Spleen (tissue), 7 donors: ENCODE results near the gene A3GALT2.

Experiments used
- CTCF ChIP-seq, 11 experiments: fragments of 200-600 bp in 7 of 11; fragments of 450-650 bp in 4 of 11; sonication (generic) in 4 of 11; IDR thresholded peaks in 8 of 11; conservative IDR thresholded peaks in 3 of 11; 1 replicate in 7 of 11; 2 replicates in 4 of 11; pipeline versions ENCODE4 v1.4.0 to v1.8.0; 2016 to 2021; ENCODE audit warnings: antibody characterized with exemption in 11 of 11, inconsistent platforms in 4 of 11, mild to moderate bottlenecking in 1 of 11
- POLR2A ChIP-seq, 3 donors: fragments of 450-650 bp; IDR thresholded peaks; one replicate each; pipeline ENCODE4 v1.5.1; 2017; ENCODE audit warnings: antibody characterized with exemption in 3 of 3, mild to moderate bottlenecking in 1 of 3
- POLR2AphosphoS5 ChIP-seq, 3 donors: sonication (generic); formaldehyde crosslinking; IDR thresholded peaks; one replicate each; pipeline ENCODE4 v1.5.1; 2017; ENCODE audit warnings: antibody characterized with exemption in 3 of 3
- donor health status: DM: no; HTN: no; CAD: no; lungs with moderate emphysema.
- donor health status: DM: no; HTN: no; CAD: no.
- donor health status: DM: no; HTN: no; CAD: no.

GRCh38 chr1:33272930-33273329 lies 48.0 kb downstream of the A3GALT2 start:
- no peak for TF ChIP-seq CTCF (IDR thresholded peaks at IDR 0.05 in 8 of 11, conservative IDR thresholded peaks at IDR 0.05 in 3 of 11)
- no peak for TF ChIP-seq POLR2A (IDR thresholded peaks at IDR 0.05)
- no peak for TF ChIP-seq POLR2AphosphoS5 (IDR thresholded peaks at IDR 0.05)
